ENCODE results near the gene CD47. TPM values are rescaled to one million over a fixed set of nuclear protein-coding genes. Genes with fewer than 3 reads are reported as not detected.
A peak's percentile ranks its signal among the peaks of the same experiment; 100 is the strongest.

The CD47 gene
- polyA plus RNA-seq, 3 donors: 52.3 to 203 (median 173) TPM

GRCh38 chr3:108102420-108103039, 11.7 kb upstream of the CD47 start:
- DNase-seq: peak; percentile 57 to 81 (median 69)
- peaks cover 0 to 3% (median 0%) of the 10 kb centered on the region in 7 donors for H3K9me3 Mint-ChIP-seq
- Histone ChIP-seq H2AFZ (ENCODE audit: insufficient read depth, low read depth, low read length, poor library complexity, severe bottlenecking) (no peak overlapping the region), H3K27me3 (ENCODE audit: control insufficient read depth in 2 of 2, insufficient read depth in 2 of 2, low read length in 2 of 2) (no peaks in the 10 kb centered on the region), H3K4me3 (replicated peaks in 1 of 3; ENCODE audit: low read depth in 2 of 3, low read length in 3 of 3) (no peak overlapping the region), H3K4me1 (ENCODE audit: control insufficient read depth in 1 of 2, insufficient read depth in 2 of 2, low read length in 2 of 2) (peaks cover 46 to 54% of the 10 kb centered on the region in 2 donors), H3K9me3 (replicated peaks in 1 of 2; ENCODE audit: control insufficient read depth in 1 of 2, insufficient read depth in 1 of 2, low read length in 2 of 2) (no peaks in the 10 kb centered on the region), H3K36me3 (replicated peaks in 1 of 2; ENCODE audit: control insufficient read depth in 1 of 2, insufficient read depth in 2 of 2, low read length in 2 of 2) (no peaks in the 10 kb centered on the region), H3K4me2 (replicated peaks; ENCODE audit: extremely low read depth, low read length, poor library complexity, severe bottlenecking) (peak overlapping the region; percentile 22), H3K27ac (ENCODE audit: low read depth in 1 of 2, low read length in 2 of 2) (no peak overlapping the region), H4K20me1 (ENCODE audit: insufficient read depth, low read length) (no peaks in the 10 kb centered on the region), H3K79me2 (ENCODE audit: insufficient read depth, low read length) (no peaks in the 10 kb centered on the region), H3K9ac (ENCODE audit: insufficient read depth, low read length, poor library complexity, severe bottlenecking) (no peak overlapping the region)
- intact Hi-C loops (cut with micrococcal nuclease): no loop called here
- H3K4me1 Mint-ChIP-seq: peaks cover 48% of the 10 kb centered on the region
- H3K27ac Mint-ChIP-seq: peak overlapping the region in 4 of 7 donors; percentile 16 to 54 (median 40)
- H3K4me3 Mint-ChIP-seq: peak overlapping the region in 1 of 2 donors; percentile 54
- peaks cover 1 to 3% (median 3%) of the 10 kb centered on the region in 3 donors for H3K27me3 Mint-ChIP-seq (ENCODE audit: low read depth in 3 of 3)
- H3K36me3 Mint-ChIP-seq: no peaks in the 10 kb centered on the region
- no peak for TF ChIP-seq CTCF (IDR thresholded peaks at IDR 0.05)
- WGBS (ENCODE audit: insufficient coverage): 3% methylated on average over 4 of the region's 8 CpGs

GRCh38 chr3:108100906-108101660, 10.3 kb upstream of the CD47 start:
- no peaks in the 10 kb centered on the region for H3K36me3 ChIP-seq (replicated peaks in 1 of 2; ENCODE audit: control insufficient read depth in 1 of 2, insufficient read depth in 2 of 2, low read length in 2 of 2)
- no peaks in the 10 kb centered on the region for H3K27me3 ChIP-seq (ENCODE audit: control insufficient read depth in 2 of 2, insufficient read depth in 2 of 2, low read length in 2 of 2)
- peak overlapping the region in 1 of 2 donors; percentile 58 for H3K27ac ChIP-seq (ENCODE audit: low read depth in 1 of 2, low read length in 2 of 2)
- H4K20me1 ChIP-seq (ENCODE audit: insufficient read depth, low read length): no peaks in the 10 kb centered on the region
- intact Hi-C loops (cut with micrococcal nuclease): no loop called here
- H3K4me2 ChIP-seq (replicated peaks; ENCODE audit: extremely low read depth, low read length, poor library complexity, severe bottlenecking): no peak overlapping the region
- H3K4me3 ChIP-seq (replicated peaks in 1 of 3; ENCODE audit: low read depth in 2 of 3, low read length in 3 of 3): no peak overlapping the region
- no peaks in the 10 kb centered on the region for H3K79me2 ChIP-seq (ENCODE audit: insufficient read depth, low read length)
- H3K4me3 Mint-ChIP-seq: no peak overlapping the region
- peaks cover 1 to 4% (median 3%) of the 10 kb centered on the region in 3 donors for H3K27me3 Mint-ChIP-seq (ENCODE audit: low read depth in 3 of 3)
- H3K9me3 Mint-ChIP-seq: peaks cover 0 to 3% (median 0%) of the 10 kb centered on the region in 7 donors
- H3K27ac Mint-ChIP-seq: peak overlapping the region in 1 of 7 donors; percentile 40
- no peaks in the 10 kb centered on the region for H3K9me3 ChIP-seq (replicated peaks in 1 of 2; ENCODE audit: control insufficient read depth in 1 of 2, insufficient read depth in 1 of 2, low read length in 2 of 2)
- H3K36me3 Mint-ChIP-seq: no peaks in the 10 kb centered on the region
- TF ChIP-seq CTCF (IDR thresholded peaks at IDR 0.05): no peak
- H3K4me1 Mint-ChIP-seq: peaks cover 53% of the 10 kb centered on the region
- H2AFZ ChIP-seq (ENCODE audit: insufficient read depth, low read depth, low read length, poor library complexity, severe bottlenecking): no peak overlapping the region
- 83% methylated on average over 1 of the region's 4 CpGs for WGBS (ENCODE audit: insufficient coverage)
- peak in 2 of 3 donors; percentile 46 to 50 for DNase-seq
- peaks cover 50 to 57% of the 10 kb centered on the region in 2 donors for H3K4me1 ChIP-seq (ENCODE audit: control insufficient read depth in 1 of 2, insufficient read depth in 2 of 2, low read length in 2 of 2)
- no peak overlapping the region for H3K9ac ChIP-seq (ENCODE audit: insufficient read depth, low read length, poor library complexity, severe bottlenecking)
